ENCODE data around the gene RAB3C.

The RAB3C gene

GRCh38 chr5:58737671-58738070 lies 154.8 kb downstream of the RAB3C start:
- DNase-seq, result no peak

DNA sequence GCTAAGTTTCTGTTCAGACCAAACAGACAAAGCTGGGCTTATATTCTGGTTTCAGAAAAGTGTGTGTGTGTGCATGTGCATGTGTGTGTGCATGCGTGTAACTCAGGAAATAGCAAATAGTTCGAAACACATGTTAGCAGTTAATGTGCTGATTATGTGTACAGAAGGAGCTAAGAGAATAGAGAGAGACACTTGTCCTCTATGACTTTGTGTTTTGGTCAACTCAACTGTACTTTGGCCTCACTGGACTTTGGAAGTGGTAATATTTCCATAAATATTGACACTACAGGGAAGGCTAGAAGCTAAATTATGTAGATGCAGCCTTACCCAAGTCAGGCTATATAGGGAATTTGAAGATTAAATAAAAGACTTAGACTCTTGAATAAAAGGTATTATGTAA lies 155.5 kb downstream of the RAB3C start:
- no peak for DNase-seq

GRCh38 chr5:58739051-58739450 lies 156.2 kb downstream of the RAB3C start:
- DNase-seq, result no peak

GRCh38 chr5:58740956-58741355 lies 158.1 kb downstream of the RAB3C start:
- DNase-seq, result no peak

DNA sequence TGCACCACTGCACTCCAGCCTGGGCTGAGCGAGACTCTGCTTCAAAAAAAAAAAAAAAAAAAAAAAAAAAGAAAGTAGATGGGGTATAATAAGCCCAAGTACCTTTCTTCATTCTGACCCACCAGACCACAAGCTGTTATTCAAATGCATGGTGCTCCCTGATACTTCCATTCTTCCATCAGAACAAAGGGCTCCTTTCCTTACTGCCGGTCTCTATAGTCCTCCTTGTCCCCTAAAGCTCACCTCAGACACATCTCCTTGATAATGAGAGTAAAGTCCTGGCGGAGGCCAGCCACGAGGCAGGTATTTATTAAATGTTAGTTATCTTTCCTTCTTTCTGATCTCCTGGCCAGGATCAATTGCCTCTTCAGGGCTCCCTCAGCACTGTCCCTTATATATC lies 162.5 kb downstream of the RAB3C start:
- no peak for DNase-seq

GRCh38 chr5:58746321-58746720 lies 163.4 kb downstream of the RAB3C start:
- peak; percentile 10 for DNase-seq

- no peak for DNase-seq
Observed at GRCh38 chr5:58750036-58750435, 167.2 kb downstream of the RAB3C start.

DNA sequence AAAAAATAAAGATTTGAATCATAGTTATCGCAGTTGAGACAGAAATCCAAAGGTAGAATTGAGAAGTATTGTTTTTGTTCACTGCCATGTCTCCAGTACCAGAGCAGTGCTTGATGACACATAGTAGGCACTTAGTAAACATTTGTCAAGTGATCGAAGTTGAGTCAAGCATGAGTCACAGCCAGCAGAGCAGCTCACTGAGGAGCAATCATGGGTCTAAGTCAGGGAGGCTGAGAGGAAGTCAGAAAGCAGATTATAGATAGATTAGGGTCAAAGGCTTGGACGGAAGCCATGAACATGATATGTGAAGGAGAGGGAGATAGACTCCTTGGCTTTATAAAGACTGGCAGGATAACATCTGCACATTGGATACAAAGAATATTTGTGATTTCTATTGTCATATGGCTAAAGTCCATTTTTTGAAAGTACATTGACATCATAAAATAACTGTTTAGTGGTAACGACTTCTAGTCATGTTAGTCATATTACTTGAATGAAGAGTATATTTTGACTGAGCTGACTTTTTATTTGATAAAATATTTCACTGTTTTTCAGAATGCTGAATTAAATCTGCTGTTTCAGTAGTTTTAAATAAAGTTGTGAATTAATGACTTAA lies 168.5 kb downstream of the RAB3C start:
- DNase-seq, result no peak

DNA sequence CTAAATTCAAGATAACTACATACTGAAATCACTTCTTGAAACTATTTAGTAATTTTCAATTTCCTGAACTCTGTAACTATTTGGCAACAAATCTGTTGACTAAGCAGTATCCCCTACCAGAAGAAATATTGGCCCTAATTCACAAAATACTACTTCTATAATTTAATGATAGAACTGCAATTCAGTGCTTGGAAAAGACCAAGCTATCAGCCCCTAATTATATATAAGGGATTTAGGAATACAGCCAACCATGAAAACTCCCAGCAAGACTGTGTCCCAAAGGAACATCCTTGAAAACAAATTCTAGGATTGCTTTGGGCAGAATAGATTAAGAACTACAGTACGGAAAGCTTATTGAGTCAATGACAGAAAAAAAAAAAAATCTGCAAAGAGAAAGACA lies 169.2 kb downstream of the RAB3C start:
- no peak for DNase-seq

- no peak for DNase-seq
Observed at GRCh38 chr5:58753446-58753845, 170.6 kb downstream of the RAB3C start.

GRCh38 chr5:58754250-58754649 lies 171.4 kb downstream of the RAB3C start:
- DNase-seq, result no peak

DNA sequence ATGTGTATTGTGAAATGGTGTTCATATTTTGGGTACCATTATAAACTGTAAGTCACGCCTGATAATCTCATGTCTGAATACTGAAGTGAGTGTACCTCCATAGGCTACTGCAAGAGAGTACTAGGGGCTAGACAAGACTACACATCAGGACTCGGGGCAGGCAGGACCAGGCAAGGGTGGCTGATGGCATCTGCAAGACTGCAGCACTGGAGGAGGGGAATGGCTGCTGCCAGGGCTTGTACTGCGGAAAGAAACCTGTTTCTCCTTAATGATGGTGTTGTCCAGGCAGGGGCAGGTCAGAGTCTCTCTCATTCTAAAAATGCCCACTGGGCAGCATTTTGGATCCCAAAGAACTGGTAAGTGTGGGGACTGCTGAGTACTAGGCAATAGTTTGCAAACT lies 172.5 kb downstream of the RAB3C start:
- DNase-seq, result no peak

DNA sequence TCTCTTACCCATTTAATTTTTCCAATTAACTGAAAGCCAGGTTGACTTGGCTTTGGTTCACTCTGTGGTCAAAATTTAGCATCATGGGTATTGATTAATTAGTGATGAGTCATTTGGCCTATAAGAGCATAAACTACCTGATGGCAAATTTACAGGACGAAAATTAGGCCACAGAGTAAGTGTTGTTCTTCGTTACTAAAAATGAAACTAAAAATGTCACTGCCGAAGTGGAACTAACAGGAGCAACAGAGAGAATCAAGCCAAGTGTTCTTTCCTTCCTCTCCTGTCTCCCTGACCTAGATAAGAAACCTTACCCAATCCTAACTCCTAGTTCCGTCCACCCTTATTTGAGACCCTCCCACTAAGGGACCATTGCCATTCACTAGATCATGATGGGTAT lies 176.9 kb downstream of the RAB3C start:
- no peak for DNase-seq

- DNase-seq, result no peak
Observed at GRCh38 chr5:58760222-58760621, 177.3 kb downstream of the RAB3C start.

DNA sequence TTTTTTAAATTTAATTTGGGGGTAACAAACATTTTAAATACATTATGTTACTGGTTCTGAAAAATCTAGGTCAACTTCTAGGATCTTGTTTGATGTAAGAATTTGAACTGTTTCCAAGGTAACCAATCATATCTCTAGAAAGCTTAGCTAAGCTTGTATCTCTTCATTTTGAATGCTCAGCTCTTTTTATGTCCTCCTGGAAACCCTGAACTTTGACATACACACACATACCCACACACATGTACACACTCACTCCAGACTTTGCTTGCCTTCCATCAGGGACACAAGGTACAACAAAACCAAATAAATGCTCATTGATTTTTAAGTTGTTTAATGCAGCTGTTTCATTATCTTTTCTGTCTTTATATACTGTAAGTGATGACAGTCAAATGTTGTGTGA lies 178.5 kb downstream of the RAB3C start:
- DNase-seq, result no peak

DNA sequence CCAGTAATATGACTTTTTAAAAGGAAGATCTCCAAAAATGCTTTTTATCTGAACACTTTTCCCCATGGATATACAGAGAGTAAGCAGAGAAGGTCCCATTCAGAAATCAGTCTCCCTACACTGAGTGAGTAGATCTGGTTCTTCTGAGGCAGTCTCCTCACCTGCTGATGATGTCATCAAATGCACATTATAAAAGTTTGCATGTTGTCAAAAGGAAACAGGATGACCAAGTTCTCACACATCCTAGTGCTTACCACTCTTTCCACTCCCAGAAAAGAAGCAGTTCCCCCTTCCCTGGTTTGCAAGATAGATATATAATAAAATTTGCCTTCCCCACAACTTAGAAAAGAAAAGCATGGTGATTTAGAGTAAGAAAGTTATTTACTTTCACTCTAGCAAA lies 180.5 kb downstream of the RAB3C start:
- DNase-seq, result no peak

DNA sequence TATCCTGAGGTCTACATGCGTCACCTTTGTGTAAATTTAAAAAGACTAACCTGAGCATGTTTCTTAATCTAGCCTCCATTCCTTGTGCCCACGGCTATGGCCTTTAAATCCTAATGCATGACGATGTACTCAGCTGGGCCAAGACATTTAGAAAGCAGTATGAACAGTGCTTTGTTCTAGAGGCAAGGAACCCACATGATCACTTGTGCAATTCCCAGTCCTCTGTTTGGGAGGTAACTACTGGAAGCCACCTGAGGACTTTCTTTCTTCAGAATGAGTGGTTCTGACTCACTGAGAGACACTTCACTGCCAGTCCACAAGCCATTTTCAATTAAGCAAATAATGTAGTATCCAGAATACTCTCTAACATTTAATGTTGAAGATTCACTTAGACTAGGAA lies 181.3 kb downstream of the RAB3C start:
- DNase-seq, result no peak

- no peak for DNase-seq
Observed at GRCh38 chr5:58765058-58765457, 182.2 kb downstream of the RAB3C start.

GRCh38 chr5:58767104-58767503 lies 184.2 kb downstream of the RAB3C start:
- no peak for DNase-seq

DNA sequence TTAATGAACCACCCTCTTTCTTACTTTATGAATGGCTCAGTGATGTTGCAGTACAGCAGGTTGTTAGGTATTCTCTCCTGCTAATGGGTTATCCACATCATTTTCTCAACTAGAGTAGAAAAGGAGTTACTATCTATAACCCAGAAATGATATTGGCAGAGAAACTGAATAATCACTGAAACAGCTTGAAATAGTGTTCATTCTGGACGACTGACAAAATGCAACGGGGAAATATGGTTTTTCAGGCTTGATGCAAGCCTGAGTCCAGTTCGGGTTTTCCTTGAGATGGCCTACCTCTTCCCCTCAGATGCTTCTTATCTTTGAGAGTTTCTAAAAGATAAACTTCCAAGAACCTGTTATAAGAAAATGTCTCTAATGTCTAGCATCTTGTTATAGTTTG lies 187.3 kb downstream of the RAB3C start:
- DNase-seq, result no peak

GRCh38 chr5:58771796-58772195 lies 188.9 kb downstream of the RAB3C start:
- no peak for DNase-seq

GRCh38 chr5:58773744-58774441 lies 191.0 kb downstream of the RAB3C start:
- peak; percentile 96 for DNase-seq

DNA sequence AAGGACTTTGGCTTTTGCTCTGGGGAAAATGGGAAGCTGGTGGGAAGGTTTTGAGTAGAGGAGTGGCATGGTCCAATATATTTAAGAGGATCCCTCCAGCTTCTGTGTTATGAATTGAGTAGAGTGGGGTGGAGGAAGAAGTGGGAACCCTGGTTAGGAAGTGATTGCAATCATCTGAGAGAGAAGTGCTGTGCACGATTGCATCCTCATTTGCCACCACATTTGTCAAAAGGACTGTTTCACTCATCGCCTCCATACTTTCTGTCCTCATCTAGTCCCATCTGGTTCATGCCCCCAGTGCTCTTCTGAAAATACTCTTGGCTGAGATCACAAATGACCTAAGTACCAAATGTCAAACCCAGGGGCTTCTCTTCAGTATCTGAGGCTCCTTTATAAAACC lies 192.1 kb downstream of the RAB3C start:
- DNase-seq, result no peak

DNA sequence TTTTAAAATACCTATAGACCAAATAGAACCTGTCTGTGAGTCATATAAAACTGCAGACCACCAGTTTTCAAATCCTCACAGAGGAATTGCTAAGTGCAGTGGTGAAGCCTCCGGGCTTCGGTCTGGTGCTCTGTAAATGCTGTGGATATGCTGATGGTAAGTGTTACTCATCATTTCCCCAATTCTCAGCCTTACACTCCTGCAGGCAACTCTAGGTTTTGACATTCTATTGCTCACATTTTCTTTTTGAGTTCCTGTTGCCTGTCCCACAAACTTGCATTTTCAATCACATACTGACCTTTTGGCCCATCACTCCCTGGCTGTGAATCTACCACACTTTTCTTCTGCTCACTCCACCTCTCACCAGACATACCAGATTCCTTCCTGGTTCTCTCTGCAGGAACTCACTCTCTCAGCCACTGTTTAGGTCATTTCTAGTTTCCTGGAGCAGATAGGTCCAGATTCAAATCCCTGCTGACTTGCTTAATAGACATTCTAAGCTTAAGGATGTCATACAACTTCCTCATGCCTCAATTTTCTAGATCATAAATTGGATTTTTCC lies 192.9 kb downstream of the RAB3C start:
- no peak for DNase-seq

- DNase-seq, result no peak
Observed at GRCh38 chr5:58776559-58776958, 193.7 kb downstream of the RAB3C start.
